ENCODE data around the gene MACROD2.

DNA sequence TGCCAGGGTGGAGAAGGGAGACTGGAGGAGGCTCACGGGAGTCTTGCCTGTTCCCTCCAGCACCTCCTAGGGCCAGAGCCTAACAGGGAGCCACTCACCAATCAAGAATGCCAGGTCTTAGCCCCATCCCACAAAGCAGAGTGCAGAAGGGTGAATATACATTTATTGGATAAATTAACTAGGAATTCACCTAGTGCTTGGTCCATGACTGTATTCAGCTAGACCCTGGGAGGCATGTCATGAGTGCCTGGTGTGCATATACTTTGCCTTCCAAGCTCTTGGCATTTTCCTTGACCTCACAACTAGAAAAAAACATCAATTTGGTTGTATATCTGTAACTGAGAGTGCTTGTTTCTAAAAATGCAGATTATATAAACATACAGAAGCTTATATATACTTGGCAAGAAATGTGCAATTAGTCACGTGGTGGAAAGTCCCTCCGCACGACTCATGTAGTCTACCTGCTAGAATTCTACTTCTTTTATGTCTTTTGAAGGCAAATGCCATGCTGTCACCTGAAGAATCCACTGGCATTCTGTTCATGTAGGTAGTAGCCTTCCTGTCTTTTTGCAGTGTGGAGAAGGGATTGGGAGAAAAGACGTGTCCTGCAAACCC, 1586.9 kb downstream of the MACROD2 start:
- TF ChIP-seq, protein P1, sequence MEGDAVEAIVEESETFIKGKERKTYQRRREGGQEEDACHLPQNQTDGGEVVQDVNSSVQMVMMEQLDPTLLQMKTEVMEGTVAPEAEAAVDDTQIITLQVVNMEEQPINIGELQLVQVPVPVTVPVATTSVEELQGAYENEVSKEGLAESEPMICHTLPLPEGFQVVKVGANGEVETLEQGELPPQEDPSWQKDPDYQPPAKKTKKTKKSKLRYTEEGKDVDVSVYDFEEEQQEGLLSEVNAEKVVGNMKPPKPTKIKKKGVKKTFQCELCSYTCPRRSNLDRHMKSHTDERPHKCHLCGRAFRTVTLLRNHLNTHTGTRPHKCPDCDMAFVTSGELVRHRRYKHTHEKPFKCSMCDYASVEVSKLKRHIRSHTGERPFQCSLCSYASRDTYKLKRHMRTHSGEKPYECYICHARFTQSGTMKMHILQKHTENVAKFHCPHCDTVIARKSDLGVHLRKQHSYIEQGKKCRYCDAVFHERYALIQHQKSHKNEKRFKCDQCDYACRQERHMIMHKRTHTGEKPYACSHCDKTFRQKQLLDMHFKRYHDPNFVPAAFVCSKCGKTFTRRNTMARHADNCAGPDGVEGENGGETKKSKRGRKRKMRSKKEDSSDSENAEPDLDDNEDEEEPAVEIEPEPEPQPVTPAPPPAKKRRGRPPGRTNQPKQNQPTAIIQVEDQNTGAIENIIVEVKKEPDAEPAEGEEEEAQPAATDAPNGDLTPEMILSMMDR (conservative IDR thresholded peaks at IDR 0.05 in 1 of 2, IDR thresholded peaks at IDR 0.05 in 1 of 2; ENCODE audit: extremely low read depth in 1 of 2, insufficient read depth in 1 of 2, low read depth in 1 of 2, low read length in 2 of 2) = no peak
- no peak for TF ChIP-seq EZH2 (IDR thresholded peaks at IDR 0.05; ENCODE audit: borderline replicate concordance, low read length)

All from mammary epithelial cell (primary cell).